ENCODE results near the gene RND2. TPM values are rescaled to one million over a fixed set of nuclear protein-coding genes. Genes with fewer than 3 reads are reported as not detected.

Gene RND2
- total RNA-seq, 2 donors from 2014 or later = 36.1 to 55.5 TPM

GRCh38 chr17:43003542-43004172, 21.4 kb upstream of the RND2 start:
- Mint-ChIP-seq H3K36me3 (ENCODE audit: low read depth) (peaks cover 55% of the 10 kb centered on the region), H3K4me1 (peaks cover 17% of the 10 kb centered on the region), H3K27ac (peak overlapping the region; percentile 40), H3K27me3 (ENCODE audit: insufficient read depth) (no peaks in the 10 kb centered on the region), H3K4me3 (no peak overlapping the region), H3K9me3 (no peaks in the 10 kb centered on the region)
- no peaks in the 10 kb centered on the region for H3K9me3 ChIP-seq (ENCODE audit: control insufficient read depth, low read length)
- no peak overlapping the region for H3K27ac ChIP-seq (ENCODE audit: low read depth, low read length)
- H3K36me3 ChIP-seq (ENCODE audit: control insufficient read depth, insufficient read depth, low read length) = peaks cover 51% of the 10 kb centered on the region
- H3K27me3 ChIP-seq (ENCODE audit: control insufficient read depth, insufficient read depth, low read length, poor library complexity, severe bottlenecking) = no peaks in the 10 kb centered on the region
- no peak overlapping the region for H3K9ac ChIP-seq (ENCODE audit: extremely low read depth, low read length, poor library complexity, severe bottlenecking)
- 97 to 100% methylated on average over 3 to 5 of the region's 5 CpGs for WGBS, 2 experiments (ENCODE audit: insufficient coverage in 1 of 2, insufficient read length in 1 of 2)
- TF ChIP-seq, protein P1, sequence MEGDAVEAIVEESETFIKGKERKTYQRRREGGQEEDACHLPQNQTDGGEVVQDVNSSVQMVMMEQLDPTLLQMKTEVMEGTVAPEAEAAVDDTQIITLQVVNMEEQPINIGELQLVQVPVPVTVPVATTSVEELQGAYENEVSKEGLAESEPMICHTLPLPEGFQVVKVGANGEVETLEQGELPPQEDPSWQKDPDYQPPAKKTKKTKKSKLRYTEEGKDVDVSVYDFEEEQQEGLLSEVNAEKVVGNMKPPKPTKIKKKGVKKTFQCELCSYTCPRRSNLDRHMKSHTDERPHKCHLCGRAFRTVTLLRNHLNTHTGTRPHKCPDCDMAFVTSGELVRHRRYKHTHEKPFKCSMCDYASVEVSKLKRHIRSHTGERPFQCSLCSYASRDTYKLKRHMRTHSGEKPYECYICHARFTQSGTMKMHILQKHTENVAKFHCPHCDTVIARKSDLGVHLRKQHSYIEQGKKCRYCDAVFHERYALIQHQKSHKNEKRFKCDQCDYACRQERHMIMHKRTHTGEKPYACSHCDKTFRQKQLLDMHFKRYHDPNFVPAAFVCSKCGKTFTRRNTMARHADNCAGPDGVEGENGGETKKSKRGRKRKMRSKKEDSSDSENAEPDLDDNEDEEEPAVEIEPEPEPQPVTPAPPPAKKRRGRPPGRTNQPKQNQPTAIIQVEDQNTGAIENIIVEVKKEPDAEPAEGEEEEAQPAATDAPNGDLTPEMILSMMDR (conservative IDR thresholded peaks at IDR 0.05) = peak; percentile 21
- peak; percentile 81 for DNase-seq
- H3K4me3 ChIP-seq (ENCODE audit: low read length) = no peak overlapping the region
- H3K4me1 ChIP-seq (ENCODE audit: control insufficient read depth, insufficient read depth, low read length) = peaks cover 2% of the 10 kb centered on the region

DNA sequence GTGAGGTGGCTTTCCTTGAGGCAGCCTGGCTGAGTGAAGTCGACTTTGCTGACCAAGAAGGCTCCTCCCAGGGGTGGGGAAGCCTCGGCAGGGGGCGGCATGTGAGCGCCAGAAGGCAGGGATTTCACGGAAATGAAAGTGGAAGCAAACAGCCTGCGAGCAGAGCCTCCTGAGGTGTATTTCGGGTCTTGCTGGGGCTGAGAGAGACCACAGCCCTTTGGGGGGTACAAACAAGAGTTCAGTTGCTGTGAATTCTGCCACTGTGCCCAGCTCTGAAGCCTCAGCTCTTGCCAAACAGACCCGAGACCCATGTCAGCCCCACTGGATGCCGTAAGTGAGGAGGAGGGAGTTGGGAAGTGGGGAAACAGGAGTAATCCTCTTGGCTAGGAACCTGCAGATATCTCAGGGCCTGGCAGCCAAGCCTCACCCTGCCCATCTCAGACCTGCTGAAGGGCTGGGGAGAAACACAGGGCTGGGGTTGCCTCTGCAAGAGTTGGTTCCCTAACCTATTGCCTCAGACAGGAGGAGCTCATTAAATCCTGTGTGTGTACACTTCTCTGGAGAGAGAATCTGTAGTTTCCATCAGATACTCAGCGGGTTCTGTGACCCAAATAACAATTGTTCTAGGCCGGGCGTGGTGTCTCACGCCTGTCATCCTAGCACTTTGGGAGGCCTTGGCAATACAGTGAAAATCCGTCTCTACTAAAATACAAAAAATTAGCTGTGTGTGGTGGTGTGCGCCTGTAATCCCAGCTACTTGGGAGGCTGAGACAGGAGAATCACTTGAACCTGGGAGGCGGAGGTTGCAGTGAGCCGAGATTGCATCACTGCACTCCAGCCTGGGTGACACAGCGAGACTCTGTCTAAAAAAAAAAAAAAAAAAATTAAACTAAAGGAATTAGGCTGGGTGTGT, 18.1 kb upstream of the RND2 start, which contains the start of gene IFI35:
IFI35 (plus strand) TSS at position 146 of the 913 bp plus-strand sequence; CDS start at position 310, 164 bp downstream.
- H3K27me3 ChIP-seq (ENCODE audit: control insufficient read depth, insufficient read depth, low read length, poor library complexity, severe bottlenecking) = no peaks in the 10 kb centered on the region
- peaks cover 25% of the 10 kb centered on the region for H3K36me3 ChIP-seq (ENCODE audit: control insufficient read depth, insufficient read depth, low read length)
- peak within 1 kb of the TSS; percentile 60 for H3K9ac ChIP-seq (ENCODE audit: extremely low read depth, low read length, poor library complexity, severe bottlenecking)
- H3K4me3 ChIP-seq (ENCODE audit: low read length) = peak within 1 kb of the TSS; percentile 79
- no peaks in the 10 kb centered on the region for H3K9me3 ChIP-seq (ENCODE audit: control insufficient read depth, low read length)
- H3K27ac ChIP-seq (ENCODE audit: low read depth, low read length) = peak within 1 kb of the TSS; percentile 61
- Mint-ChIP-seq H3K27ac (peak within 1 kb of the TSS; percentile 96), H3K36me3 (ENCODE audit: low read depth) (peaks cover 29% of the 10 kb centered on the region), H3K4me1 (peaks cover 9% of the 10 kb centered on the region), H3K4me3 (peak within 1 kb of the TSS; percentile 57), H3K9me3 (no peaks in the 10 kb centered on the region), H3K27me3 (ENCODE audit: insufficient read depth) (no peaks in the 10 kb centered on the region)
- 57 to 60% methylated on average over 11 to 18 of the region's 18 CpGs for WGBS, 2 experiments (ENCODE audit: insufficient coverage in 1 of 2, insufficient read length in 1 of 2)
- peaks cover 2% of the 10 kb centered on the region for H3K4me1 ChIP-seq (ENCODE audit: control insufficient read depth, insufficient read depth, low read length)
- peak; percentile 96 for DNase-seq
- TF ChIP-seq, protein P1 (conservative IDR thresholded peaks at IDR 0.05) = peak; percentile 32

GRCh38 chr17:43010667-43011308, 14.2 kb upstream of the RND2 start:
- no peaks in the 10 kb centered on the region for H3K27me3 Mint-ChIP-seq (ENCODE audit: insufficient read depth)
- peaks cover 2% of the 10 kb centered on the region for H3K4me1 ChIP-seq (ENCODE audit: control insufficient read depth, insufficient read depth, low read length)
- peaks cover 27% of the 10 kb centered on the region for H3K4me1 Mint-ChIP-seq
- H3K27ac ChIP-seq (ENCODE audit: low read depth, low read length) = no peak overlapping the region
- H3K4me3 ChIP-seq (ENCODE audit: low read length) = no peak overlapping the region
- DNase-seq = no peak
- H3K9ac ChIP-seq (ENCODE audit: extremely low read depth, low read length, poor library complexity, severe bottlenecking) = no peak overlapping the region
- 87 to 98% methylated on average over 5 of the region's 5 CpGs for WGBS, 2 experiments (ENCODE audit: insufficient coverage in 1 of 2, insufficient read length in 1 of 2)
- H3K9me3 ChIP-seq (ENCODE audit: control insufficient read depth, low read length) = no peaks in the 10 kb centered on the region
- no peaks in the 10 kb centered on the region for H3K9me3 Mint-ChIP-seq
- peaks cover 20% of the 10 kb centered on the region for H3K36me3 Mint-ChIP-seq (ENCODE audit: low read depth)
- TF ChIP-seq, protein P1 (conservative IDR thresholded peaks at IDR 0.05) = no peak
- H3K4me3 Mint-ChIP-seq = no peak overlapping the region
- no peak overlapping the region for H3K27ac Mint-ChIP-seq
- H3K36me3 ChIP-seq (ENCODE audit: control insufficient read depth, insufficient read depth, low read length) = peaks cover 13% of the 10 kb centered on the region
- no peaks in the 10 kb centered on the region for H3K27me3 ChIP-seq (ENCODE audit: control insufficient read depth, insufficient read depth, low read length, poor library complexity, severe bottlenecking)

Data from endodermal cell (in vitro differentiated cells).